Tibial nerve (tissue), 4 donors: ENCODE measurements around the gene GABRR2. TPM values are rescaled to one million over a fixed set of nuclear protein-coding genes. Genes with fewer than 3 reads are reported as not detected.

Experiments used
- DNase-seq, 2 donors: peaks; one replicate each; pipeline ENCODE4 v3.0.0-alpha.2; 2019; ENCODE audit warnings: low spot score in 2 of 2
- H3K27ac ChIP-seq, 4 donors: fragments of 200-600 bp; sonication (generic) in 3 of 4; one replicate each; pipeline ENCODE4 v1.5.1; 2017 to 2019; ENCODE audit warnings: mild to moderate bottlenecking in 1 of 4
- H3K27me3 ChIP-seq, 2 donors: fragments of 200-600 bp; sonication (generic) in 1 of 2; one replicate each; pipeline versions ENCODE4 v1.5.1 to v1.6.0; 2017 to 2019
- H3K36me3 ChIP-seq, 3 donors: fragments of 200-600 bp; sonication (generic); one replicate each; pipeline ENCODE4 v1.5.1; 2018 to 2019
- H3K4me1 ChIP-seq, 4 donors: fragments of 200-600 bp; sonication (generic) in 3 of 4; one replicate each; pipeline ENCODE4 v1.5.1; 2017 to 2019
- H3K4me3 ChIP-seq, 4 donors: fragments of 200-600 bp; sonication (generic) in 3 of 4; one replicate each; pipeline ENCODE4 v1.5.1; 2017 to 2019; ENCODE audit warnings: mild to moderate bottlenecking in 1 of 4, moderate library complexity in 1 of 4
- H3K9me3 ChIP-seq, 4 donors: fragments of 200-600 bp; sonication (generic) in 3 of 4; one replicate each; pipeline ENCODE4 v1.5.1; 2017 to 2019
- EP300 ChIP-seq, 2 donors: sonication (generic); formaldehyde crosslinking; IDR thresholded peaks; one replicate each; pipeline ENCODE4 v1.6.1; 2017; ENCODE audit warnings: antibody characterized with exemption in 2 of 2, mild to moderate bottlenecking in 1 of 2
- POLR2A ChIP-seq, 2 donors: fragments of 450-650 bp; IDR thresholded peaks; one replicate each; pipeline ENCODE4 v1.6.1; 2017; ENCODE audit warnings: antibody characterized with exemption in 2 of 2, mild to moderate bottlenecking in 2 of 2, moderate library complexity in 2 of 2
- WGBS, 2 donors: methylation state at CpG; one replicate each; pipeline ENCODE4 v1.1.5; 2018; 5-methylcytosine and 5-hydroxymethylcytosine counted together
- total RNA-seq, 4 donors: library from RNA; depleted of rRNA; stranded (reverse); fragments of >200 nt; gene quantifications; one replicate each; pipeline ENCODE4 v1.1.0, GENCODE V29; 2016
- TF ChIP-seq, protein P1 (sequence below), 5 experiments: fragments of 200-600 bp in 3 of 5; fragments of 450-650 bp in 2 of 5; sonication (generic) in 3 of 5; IDR thresholded peaks; one replicate each; pipeline ENCODE4 v1.5.1; 2016 to 2019; ENCODE audit warnings: antibody characterized with exemption in 5 of 5, mild to moderate bottlenecking in 3 of 5, moderate library complexity in 2 of 5

GABRR2 gene
- total RNA-seq, 4 donors from 2014 or later = 0.84 to 3.6 TPM; not detected in 2

DNA sequence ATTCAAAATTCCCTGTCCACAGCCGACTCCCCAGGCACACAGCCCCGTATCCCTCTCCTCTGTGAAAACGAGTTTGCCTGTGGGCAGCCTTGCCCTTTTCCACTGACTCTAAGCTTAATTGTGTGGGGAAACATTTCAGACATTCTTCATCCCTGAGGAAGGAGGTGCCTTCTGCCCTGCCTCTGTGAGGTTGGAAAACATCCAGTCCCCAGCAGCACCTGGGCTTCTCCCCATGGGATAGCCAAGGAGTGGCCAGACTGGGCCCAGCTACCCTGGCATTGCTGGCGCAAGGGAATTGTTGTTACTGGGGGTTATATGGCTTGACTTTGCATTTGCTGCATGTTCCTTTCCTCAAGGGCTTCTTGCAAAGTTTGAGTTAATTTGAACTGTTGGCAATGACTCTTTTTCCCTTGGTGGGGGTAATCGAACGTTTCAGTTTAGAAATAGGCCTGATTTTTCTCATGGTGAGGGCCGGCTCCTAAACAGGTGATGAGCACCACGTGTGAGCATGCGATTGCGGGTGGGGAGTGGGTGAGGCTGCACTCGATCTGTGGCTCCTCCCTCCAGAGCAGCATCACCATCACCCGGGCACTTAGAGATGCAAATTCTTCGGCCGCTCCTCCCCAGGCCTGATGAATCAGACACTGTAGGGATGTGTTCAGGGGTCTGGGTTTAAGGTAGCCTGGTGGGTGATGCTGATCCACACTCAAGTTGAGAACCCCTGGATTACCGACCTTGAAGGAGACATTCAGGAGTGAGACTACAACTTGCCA is 29.9 kb downstream of the GABRR2 start:
- Histone ChIP-seq H3K27me3 (no peaks in the 10 kb centered on the region), H3K27ac (no peak overlapping the region), H3K4me1 (no peaks in the 10 kb centered on the region), H3K36me3 (no peaks in the 10 kb centered on the region), H3K4me3 (no peak overlapping the region), H3K9me3 (no peaks in the 10 kb centered on the region)
- DNase-seq = no peak
- 69 to 76% methylated on average over 15 of the region's 15 CpGs for WGBS, 2 donors
- TF ChIP-seq, protein P1, sequence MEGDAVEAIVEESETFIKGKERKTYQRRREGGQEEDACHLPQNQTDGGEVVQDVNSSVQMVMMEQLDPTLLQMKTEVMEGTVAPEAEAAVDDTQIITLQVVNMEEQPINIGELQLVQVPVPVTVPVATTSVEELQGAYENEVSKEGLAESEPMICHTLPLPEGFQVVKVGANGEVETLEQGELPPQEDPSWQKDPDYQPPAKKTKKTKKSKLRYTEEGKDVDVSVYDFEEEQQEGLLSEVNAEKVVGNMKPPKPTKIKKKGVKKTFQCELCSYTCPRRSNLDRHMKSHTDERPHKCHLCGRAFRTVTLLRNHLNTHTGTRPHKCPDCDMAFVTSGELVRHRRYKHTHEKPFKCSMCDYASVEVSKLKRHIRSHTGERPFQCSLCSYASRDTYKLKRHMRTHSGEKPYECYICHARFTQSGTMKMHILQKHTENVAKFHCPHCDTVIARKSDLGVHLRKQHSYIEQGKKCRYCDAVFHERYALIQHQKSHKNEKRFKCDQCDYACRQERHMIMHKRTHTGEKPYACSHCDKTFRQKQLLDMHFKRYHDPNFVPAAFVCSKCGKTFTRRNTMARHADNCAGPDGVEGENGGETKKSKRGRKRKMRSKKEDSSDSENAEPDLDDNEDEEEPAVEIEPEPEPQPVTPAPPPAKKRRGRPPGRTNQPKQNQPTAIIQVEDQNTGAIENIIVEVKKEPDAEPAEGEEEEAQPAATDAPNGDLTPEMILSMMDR (IDR thresholded peaks at IDR 0.05) = no peak
- TF ChIP-seq EP300 (IDR thresholded peaks at IDR 0.05) (no peak), POLR2A (IDR thresholded peaks at IDR 0.05) (no peak)

DNA sequence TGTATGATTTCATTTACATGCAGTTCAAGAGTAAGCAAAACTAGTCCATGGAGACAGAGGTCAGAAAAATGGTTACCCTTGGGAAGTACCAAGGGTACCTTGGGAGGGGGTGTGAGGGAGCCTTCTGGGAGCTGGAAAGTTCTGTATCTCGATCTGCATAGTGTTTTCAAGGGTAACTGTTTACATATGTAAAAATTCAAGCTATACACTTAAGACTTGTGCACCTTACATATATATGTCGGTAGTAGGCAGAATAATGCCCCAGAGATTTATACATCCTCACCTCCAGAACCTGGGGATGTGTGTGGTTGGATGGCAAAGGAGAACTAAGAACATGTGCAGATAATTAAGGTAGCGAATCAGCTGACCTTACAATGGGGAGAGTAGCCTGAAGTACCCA is 31.0 kb downstream of the GABRR2 start:
- no peaks in the 10 kb centered on the region for H3K9me3 ChIP-seq
- 87 to 94% methylated on average over 3 of the region's 3 CpGs for WGBS, 2 donors
- H3K27ac ChIP-seq = no peak overlapping the region
- TF ChIP-seq, protein P1 (IDR thresholded peaks at IDR 0.05) = no peak
- TF ChIP-seq EP300 (IDR thresholded peaks at IDR 0.05) (no peak), POLR2A (IDR thresholded peaks at IDR 0.05) (no peak)
- no peak for DNase-seq
- H3K4me3 ChIP-seq = no peak overlapping the region
- H3K4me1 ChIP-seq = no peaks in the 10 kb centered on the region
- H3K27me3 ChIP-seq = no peaks in the 10 kb centered on the region
- H3K36me3 ChIP-seq = no peaks in the 10 kb centered on the region

DNA sequence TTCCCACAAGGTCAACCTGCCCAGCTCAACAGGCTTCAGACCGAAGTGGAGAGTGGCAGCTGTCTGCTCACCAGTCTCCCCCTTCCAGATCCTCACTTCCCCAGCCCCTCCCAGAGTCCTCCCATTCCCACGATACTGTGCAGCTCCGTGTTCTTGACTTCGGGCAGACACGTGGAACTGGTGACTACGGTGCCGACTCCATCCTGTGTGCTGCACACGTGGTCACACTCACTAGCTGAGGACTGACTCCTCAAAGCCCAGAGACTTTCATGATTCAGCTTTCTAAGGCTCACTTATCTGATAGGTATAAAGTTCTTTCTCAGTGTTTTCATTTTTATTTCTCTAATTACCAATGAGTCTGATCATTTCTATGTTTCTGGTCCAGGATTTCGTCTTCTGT is 32.4 kb downstream of the GABRR2 start:
- WGBS, 2 donors = 86 to 91% methylated on average over 9 of the region's 9 CpGs

DNA sequence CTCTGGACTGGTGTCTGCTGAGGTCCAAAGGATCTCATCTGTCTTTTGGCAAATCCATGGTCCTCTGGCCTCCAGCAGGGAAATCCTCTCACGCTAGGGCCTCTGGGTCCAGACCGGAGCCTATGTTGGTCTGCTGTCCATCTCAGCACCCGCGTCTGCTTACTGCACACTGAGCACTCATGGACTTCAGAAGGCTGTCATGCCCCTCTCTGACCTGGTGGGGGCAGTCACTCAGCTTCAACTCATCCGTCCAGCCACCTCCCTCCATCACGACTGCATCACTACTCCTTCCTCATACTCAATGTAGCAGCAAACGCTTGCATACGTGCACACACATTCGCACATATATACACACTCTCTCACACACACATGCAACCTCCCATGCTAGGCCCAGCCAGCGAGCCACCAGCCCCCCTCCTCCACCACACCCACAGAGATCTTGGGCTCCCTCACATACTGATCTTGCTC is 33.3 kb downstream of the GABRR2 start:
- TF ChIP-seq POLR2A (IDR thresholded peaks at IDR 0.05) = no peak
- TF ChIP-seq, protein P1 (IDR thresholded peaks at IDR 0.05) = no peak
- TF ChIP-seq EP300 (IDR thresholded peaks at IDR 0.05) = no peak
- H3K4me3 ChIP-seq = no peak overlapping the region
- H3K9me3 ChIP-seq = no peaks in the 10 kb centered on the region
- H3K36me3 ChIP-seq = no peaks in the 10 kb centered on the region
- WGBS, 2 donors = 71 to 77% methylated on average over 10 of the region's 10 CpGs
- no peaks in the 10 kb centered on the region for H3K27me3 ChIP-seq
- no peaks in the 10 kb centered on the region for H3K4me1 ChIP-seq
- no peak for DNase-seq
- no peak overlapping the region for H3K27ac ChIP-seq

More for the DNA sequence above, 32.4 kb downstream of the GABRR2 start:
- no peak for TF ChIP-seq EP300 (IDR thresholded peaks at IDR 0.05)
- TF ChIP-seq, protein P1 (IDR thresholded peaks at IDR 0.05) = no peak
- Histone ChIP-seq H3K36me3 (no peaks in the 10 kb centered on the region), H3K4me1 (no peaks in the 10 kb centered on the region), H3K27me3 (no peaks in the 10 kb centered on the region), H3K4me3 (no peak overlapping the region), H3K9me3 (no peaks in the 10 kb centered on the region), H3K27ac (no peak overlapping the region)
- no peak for DNase-seq

GRCh38 chr6:89278956-89279355 is 36.1 kb downstream of the GABRR2 start:
- Histone ChIP-seq H3K27me3 (no peaks in the 10 kb centered on the region), H3K4me3 (no peak overlapping the region), H3K36me3 (no peaks in the 10 kb centered on the region), H3K27ac (no peak overlapping the region), H3K9me3 (no peaks in the 10 kb centered on the region), H3K4me1 (no peaks in the 10 kb centered on the region)
- 89 to 92% methylated on average over 8 to 9 of the region's 9 CpGs for WGBS, 2 donors
- no peak for TF ChIP-seq EP300 (IDR thresholded peaks at IDR 0.05)
- TF ChIP-seq, protein P1 (IDR thresholded peaks at IDR 0.05) = no peak
- TF ChIP-seq POLR2A (IDR thresholded peaks at IDR 0.05) = no peak
- no peak for DNase-seq
